Right forelimb (tissue), 1 donor: Measurements from ENCODE around the gene IFTAP.
"Not testable (repeated sequence)": the region's sequence is repeated elsewhere in the genome, so short reads cannot be mapped to it uniquely, and the experiment has no call there.

Experiments used
- DNase-seq: peaks from one replicate; pipeline ENCODE4 v3.0.0-alpha.2; 2018

Gene IFTAP

DNA sequence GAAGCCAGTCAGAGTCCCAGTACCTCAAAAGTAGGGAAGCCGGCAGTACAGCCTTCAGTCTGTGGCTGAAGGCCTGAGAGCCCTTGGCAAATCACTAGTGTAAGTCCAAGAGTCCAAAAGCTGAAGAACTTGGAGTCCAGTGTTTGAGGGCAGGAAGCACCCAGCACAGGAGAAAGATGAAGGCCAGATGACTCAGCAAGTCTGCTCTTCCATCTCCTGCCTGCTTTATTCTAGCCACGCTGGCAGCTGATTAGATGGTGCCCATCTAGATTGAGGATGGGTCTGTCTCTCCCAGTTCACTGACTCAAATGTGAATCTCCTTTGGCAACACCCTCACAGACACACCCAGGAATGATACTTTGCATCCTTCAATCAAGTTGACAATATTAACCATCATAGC is 67.1 kb downstream of the IFTAP start:
- DNase-seq, result not testable (repeated sequence)

DNA sequence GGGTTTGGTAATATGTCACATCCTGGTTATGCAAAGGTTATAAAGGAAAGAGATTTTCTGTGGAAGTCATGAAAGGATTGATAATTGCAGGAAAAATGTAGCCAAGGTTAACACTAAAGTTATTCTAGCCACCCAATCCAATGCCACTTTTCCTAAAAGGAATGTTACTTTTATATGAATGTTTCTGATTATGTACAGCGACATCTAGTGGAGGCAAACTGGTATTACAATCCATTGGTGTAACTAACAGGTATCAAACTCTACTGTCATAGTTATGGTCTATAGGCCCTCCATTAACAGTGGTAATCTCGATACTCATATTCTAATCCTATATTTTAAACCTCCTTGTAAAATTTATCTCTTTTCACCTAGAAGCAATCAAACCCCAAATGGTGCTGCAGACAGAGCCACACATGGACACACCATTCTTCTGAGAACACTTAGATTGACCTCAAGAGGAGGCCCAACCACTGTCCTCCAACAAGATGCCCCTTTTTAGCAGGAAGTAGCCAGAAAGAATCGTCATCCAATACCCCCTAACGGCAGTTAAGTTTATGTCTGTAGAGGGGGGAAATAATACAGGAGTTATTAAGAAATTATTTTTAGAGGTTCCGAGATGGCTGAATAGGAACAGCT is 78.6 kb downstream of the IFTAP start:
- DNase-seq, result no peak

- not testable (repeated sequence) for DNase-seq
Measured at GRCh38 chr11:36679547-36679946, 85.2 kb downstream of the IFTAP start.

DNA sequence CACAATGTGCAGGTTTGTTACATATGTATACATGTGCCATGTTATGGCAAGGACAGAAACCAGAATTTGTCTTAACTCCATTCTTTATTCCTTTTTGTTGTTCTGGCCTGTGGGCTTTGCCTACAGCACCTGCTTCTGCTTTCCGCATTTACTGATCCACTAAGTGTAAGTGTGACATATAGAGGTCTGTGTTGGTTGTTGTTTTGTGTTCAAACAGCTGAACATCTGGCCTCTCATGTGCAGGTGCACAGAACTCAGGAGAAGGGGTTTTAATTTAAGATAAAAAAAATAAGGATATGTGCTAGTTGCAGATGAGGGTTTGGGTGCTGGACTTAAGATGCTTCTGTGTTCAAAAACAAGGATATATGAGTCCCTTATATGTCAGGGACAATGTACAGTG is 89.5 kb downstream of the IFTAP start:
- no peak for DNase-seq

DNA sequence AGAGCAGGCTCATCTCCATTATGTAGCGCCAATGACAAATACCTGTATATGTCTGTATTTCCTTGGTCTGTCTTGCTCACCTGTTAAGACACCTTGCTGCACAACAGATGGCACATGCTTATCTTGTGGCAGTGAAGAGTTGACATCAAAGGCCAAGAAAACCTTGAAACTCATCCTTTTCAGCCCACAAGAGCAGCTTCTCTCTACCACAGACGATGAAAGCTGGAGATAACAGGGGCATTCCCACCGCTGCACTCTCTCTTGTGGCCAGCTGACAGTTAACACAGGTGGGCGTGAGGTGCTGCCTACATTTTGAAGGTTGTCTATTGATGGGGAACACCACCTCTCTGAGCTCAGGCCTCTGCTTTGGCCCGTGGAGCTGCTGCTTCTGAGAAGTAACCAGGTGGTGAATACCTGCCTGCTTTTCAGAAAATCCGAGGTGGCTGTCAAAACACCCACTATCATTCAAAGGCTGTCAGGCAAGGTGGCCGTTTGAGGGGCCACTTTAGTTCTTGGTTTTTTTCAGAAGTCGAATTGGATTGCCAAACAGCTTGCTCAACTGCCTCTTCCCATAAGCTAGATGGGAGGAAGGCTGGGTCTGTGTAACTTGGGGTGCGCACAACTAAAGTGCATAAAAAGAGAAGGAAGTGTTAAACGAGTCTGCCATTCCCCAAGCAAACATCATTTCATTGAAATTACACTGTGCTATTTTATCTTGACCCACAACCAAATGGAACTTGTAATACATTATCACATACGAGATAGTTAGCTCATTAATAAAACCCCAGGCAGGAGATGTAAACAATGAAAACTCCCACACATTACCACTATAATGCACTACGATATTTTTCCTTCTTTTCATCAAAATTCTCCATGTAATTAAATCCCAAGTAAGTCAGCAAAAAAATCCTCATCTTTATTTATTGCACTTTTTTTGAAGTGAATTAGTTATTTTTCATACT is 90.8 kb downstream of the IFTAP start:
- no peak for DNase-seq

GRCh38 chr11:36688132-36688531 is 93.8 kb downstream of the IFTAP start:
- DNase-seq, result no peak

DNA sequence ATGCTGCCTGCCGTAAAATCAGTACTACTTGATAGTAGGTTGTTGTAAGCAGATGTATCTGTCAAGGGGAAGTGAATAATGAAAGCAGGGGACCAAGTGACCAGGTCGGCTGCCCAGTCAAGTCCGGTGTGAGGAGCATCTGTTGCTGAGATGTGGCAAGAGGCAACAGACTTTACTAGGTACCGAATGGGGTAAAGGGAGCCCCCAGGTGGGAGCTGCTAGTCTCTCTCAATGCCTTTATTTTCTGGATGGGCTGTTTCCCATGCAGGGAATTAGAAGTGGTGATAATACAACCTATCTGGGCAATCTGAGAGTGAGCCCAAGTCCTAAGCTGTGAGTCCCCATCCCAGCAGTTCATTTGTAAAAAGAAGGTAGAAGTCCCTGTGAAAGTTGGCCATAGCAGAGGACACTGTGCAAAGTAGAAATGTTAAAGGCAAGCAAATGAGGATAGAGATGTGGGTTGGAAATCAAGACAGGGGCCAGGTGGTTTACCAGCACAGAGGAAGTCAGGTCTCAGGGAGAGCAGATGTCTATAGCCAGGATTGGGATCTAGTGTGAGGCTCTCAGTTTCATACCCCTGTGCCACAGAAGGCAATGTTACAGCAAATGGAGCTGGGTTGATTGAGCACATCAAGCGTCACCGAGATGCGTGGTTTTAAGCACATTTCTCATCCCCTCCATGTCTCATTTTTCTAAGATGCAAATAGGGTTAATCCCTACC is 94.4 kb downstream of the IFTAP start:
- no peak for DNase-seq

- DNase-seq, result no peak
Measured at GRCh38 chr11:36689442-36689841, 95.1 kb downstream of the IFTAP start.

- no peak for DNase-seq
Measured at GRCh38 chr11:36692704-36693103, 98.4 kb downstream of the IFTAP start.

- DNase-seq, result no peak
Measured at GRCh38 chr11:36693139-36693843, 99.0 kb downstream of the IFTAP start.

DNA sequence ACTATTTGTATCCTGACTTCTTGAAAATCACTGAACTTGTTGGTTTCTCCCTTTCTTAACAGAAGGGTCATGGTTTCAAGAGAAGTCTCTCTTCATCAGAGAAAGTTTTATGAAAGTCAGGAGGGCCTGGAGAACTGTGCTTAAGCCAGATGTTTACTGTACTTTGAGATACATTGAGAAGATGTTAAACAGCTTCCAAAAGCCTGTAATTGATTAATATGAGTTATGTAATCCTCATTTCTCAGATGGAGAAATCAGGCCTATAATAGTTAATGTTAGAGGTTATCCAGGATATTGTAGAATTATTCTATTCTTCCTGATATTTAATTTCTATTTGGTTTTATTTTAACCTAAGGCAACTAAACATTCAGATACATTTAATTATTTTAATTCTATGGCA is 100.8 kb downstream of the IFTAP start:
- no peak for DNase-seq

GRCh38 chr11:36695571-36695970 is 101.3 kb downstream of the IFTAP start:
- DNase-seq, result no peak

DNA sequence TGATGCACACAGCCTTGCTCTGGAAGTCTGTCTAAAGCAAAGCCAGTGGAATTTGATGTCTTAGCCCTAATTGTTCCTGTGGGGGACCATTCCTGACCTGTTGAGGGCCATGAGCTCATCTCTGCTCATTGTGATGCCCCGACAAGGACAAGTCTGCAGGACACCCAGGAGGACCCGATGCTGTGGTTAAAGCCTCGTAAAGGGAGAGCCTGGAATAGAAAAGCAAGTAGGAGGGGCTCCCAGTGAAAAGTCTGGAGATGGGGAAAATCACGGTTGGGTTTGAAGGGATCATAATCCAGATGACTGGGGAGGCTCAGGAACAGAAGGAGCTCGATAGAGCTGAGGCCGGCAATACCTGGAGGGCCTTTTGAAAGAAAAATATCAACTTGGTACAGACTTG is 102.2 kb downstream of the IFTAP start:
- DNase-seq, result no peak

- DNase-seq, result no peak
Measured at GRCh38 chr11:36699271-36699670, 105.0 kb downstream of the IFTAP start.

GRCh38 chr11:36700246-36700645 is 105.9 kb downstream of the IFTAP start:
- DNase-seq, result no peak

GRCh38 chr11:36702330-36703054 is 108.2 kb downstream of the IFTAP start:
- peak; percentile 47 for DNase-seq

- DNase-seq, result no peak
Measured at GRCh38 chr11:36703055-36703404, 108.7 kb downstream of the IFTAP start.
